Activated CD8-positive, alpha-beta T cell treated with anti-CD3 and anti-CD28 coated beads for 36 hours (primary cell): Measurements from ENCODE around the gene ATP13A2. TPM values are rescaled to one million over a fixed set of nuclear protein-coding genes. Genes with fewer than 3 reads are reported as not detected.
"Not testable (repeated sequence)": the region's sequence is repeated elsewhere in the genome, so short reads cannot be mapped to it uniquely, and the experiment has no call there.

Source experiments
- ATAC-seq: fragments of 200-7000 bp; cut with Tn5 transposase; one replicate; pipeline ENCODE4 v1.10.0; 2021; ENCODE audit warnings: mild to moderate bottlenecking, moderate library complexity
- CTCF ChIA-PET: fragments of 350-600 bp; sonication (Branson Sonifier 250); formaldehyde crosslinking; loops from one replicate; lab custom pipeline; 2021; ENCODE audit warnings: antibody characterized with exemption; lab: Charles Lee
- POLR2A ChIA-PET: fragments of 350-600 bp; sonication (Branson Sonifier 250); formaldehyde crosslinking; loops from one replicate; lab custom pipeline; 2021; ENCODE audit warnings: antibody characterized with exemption; lab: Charles Lee
- DNase-seq: peaks from one replicate; pipeline ENCODE4 v3.0.0-alpha.2; 2020
- H3K27ac Mint-ChIP-seq: one replicate; pipeline ENCODE4 v1.8.0; 2021; ENCODE audit warnings: mild to moderate bottlenecking, mixed read lengths
- H3K27me3 Mint-ChIP-seq: one replicate; pipeline ENCODE4 v1.8.0; 2021; ENCODE audit warnings: mixed read lengths
- H3K36me3 Mint-ChIP-seq: one replicate; pipeline ENCODE4 v1.8.0; 2021; ENCODE audit warnings: low read depth, mixed read lengths
- H3K4me1 Mint-ChIP-seq: one replicate; pipeline ENCODE4 v1.8.0; 2021; ENCODE audit warnings: low read depth, mixed read lengths
- H3K4me3 Mint-ChIP-seq: one replicate; pipeline ENCODE4 v1.8.0; 2021; ENCODE audit warnings: mild to moderate bottlenecking, moderate library complexity, mixed read lengths
- H3K9me3 Mint-ChIP-seq: one replicate; pipeline ENCODE4 v1.8.0; 2021; ENCODE audit warnings: mixed read lengths
- intact Hi-C: fragments of 100-400 bp; cut with micrococcal nuclease; formaldehyde crosslinking; loops from one replicate; pipeline ENCODE4 v1.10.0; 2022
- total RNA-seq, 2 experiments: library from RNA; stranded (reverse); gene quantifications; one replicate each; pipeline ENCODE4 v1.2.3, GENCODE V29; 2021
- TF ChIP-seq, protein P1 (sequence below): fragments of 200-600 bp; IDR thresholded peaks from one replicate; pipeline ENCODE4 v1.8.0; 2022; ENCODE audit warnings: antibody characterized with exemption, mild to moderate bottlenecking

ATP13A2 gene
- total RNA-seq, 2 experiments from 2014 or later = 21.4 to 24.1 TPM

DNA sequence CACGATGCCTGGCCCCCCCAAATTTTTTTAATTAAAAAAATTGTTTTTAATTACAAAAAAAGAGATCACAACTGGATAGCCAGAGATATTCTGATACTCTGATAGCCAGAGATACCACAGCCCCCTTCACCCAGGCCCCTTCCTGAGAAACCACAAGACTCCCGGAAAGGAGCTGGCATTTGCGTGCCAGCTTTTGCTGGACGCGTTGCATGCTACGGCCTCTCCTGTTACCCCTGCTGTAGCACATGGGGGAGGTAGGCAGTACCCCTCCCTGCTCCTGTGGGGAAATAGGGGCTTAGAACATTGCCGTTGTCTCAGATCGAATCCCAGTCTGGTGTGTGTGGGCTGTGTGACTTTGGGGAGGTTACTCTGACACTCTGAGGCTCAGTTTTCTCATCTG is 54.0 kb downstream of the ATP13A2 start:
- Mint-ChIP-seq H3K9me3 (no peaks in the 10 kb centered on the region), H3K36me3 (no peaks in the 10 kb centered on the region), H3K4me1 (peaks cover 9% of the 10 kb centered on the region), H3K27me3 (no peaks in the 10 kb centered on the region), H3K4me3 (no peak overlapping the region), H3K27ac (no peak overlapping the region)
- ATAC-seq (no peak), DNase-seq (no peak)
- ChIA-PET CTCF (no interaction called here), POLR2A (interaction anchor here (0.5 kb wide), 1 partner anchor 56 kb away, joined by 3 read pairs; no protein-coding TSS in a partner anchor)
- intact Hi-C loops = no loop called here
- TF ChIP-seq, protein P1, sequence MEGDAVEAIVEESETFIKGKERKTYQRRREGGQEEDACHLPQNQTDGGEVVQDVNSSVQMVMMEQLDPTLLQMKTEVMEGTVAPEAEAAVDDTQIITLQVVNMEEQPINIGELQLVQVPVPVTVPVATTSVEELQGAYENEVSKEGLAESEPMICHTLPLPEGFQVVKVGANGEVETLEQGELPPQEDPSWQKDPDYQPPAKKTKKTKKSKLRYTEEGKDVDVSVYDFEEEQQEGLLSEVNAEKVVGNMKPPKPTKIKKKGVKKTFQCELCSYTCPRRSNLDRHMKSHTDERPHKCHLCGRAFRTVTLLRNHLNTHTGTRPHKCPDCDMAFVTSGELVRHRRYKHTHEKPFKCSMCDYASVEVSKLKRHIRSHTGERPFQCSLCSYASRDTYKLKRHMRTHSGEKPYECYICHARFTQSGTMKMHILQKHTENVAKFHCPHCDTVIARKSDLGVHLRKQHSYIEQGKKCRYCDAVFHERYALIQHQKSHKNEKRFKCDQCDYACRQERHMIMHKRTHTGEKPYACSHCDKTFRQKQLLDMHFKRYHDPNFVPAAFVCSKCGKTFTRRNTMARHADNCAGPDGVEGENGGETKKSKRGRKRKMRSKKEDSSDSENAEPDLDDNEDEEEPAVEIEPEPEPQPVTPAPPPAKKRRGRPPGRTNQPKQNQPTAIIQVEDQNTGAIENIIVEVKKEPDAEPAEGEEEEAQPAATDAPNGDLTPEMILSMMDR = no peak

DNA sequence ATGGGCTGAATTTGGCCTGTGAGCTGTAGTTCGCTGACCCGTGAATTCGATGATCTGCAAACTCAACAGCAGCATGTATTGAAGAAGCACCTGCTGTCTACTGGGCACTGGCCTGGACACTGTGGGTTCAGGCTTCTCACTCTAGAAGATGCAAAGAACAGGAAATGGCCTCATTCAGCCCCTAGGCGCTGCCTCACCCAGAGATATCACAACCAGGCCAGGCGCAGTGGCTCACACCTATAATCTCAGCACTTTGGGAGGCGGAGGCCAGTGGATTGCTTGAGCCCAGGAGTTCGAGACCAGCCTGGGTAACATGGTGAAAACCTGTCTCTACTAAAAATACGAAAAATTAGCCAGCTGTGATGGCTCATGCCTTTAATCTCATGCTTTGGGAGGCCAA is 55.0 kb downstream of the ATP13A2 start:
- Mint-ChIP-seq H3K27ac (no peak overlapping the region), H3K27me3 (no peaks in the 10 kb centered on the region), H3K9me3 (no peaks in the 10 kb centered on the region), H3K4me1 (peaks cover 8% of the 10 kb centered on the region), H3K36me3 (no peaks in the 10 kb centered on the region), H3K4me3 (no peak overlapping the region)
- DNase-seq (no peak), ATAC-seq (no peak)
- intact Hi-C loops = no loop called here
- POLR2A ChIA-PET = no interaction called here
- CTCF ChIA-PET = interaction anchor here (1.1 to 1.2 kb wide), 2 partner anchors 31 to 43 kb away, joined by 3 to 5 read pairs; no protein-coding TSS in a partner anchor
- TF ChIP-seq, protein P1 = no peak

DNA sequence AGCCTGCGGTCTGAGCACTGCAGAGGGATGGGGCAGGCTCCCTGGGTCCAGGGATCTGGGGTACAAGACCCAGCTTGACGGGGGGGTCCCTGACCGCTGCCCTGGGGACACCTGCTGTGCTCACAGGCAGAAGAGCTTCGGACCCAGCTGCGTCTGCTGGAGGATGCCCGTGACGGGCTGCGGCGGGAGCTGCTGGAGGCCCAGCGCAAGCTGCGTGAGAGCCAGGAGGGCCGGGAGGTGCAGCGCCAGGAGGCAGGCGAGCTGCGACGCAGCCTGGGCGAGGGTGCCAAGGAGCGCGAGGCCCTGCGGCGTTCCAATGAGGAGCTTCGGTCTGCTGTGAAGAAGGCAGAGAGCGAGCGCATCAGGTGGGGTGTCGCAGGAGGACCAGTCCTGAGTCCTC is 56.5 kb downstream of the ATP13A2 start:
- H3K36me3 Mint-ChIP-seq = no peaks in the 10 kb centered on the region
- H3K27me3 Mint-ChIP-seq = no peaks in the 10 kb centered on the region
- no peaks in the 10 kb centered on the region for H3K9me3 Mint-ChIP-seq
- H3K27ac Mint-ChIP-seq = no peak overlapping the region
- intact Hi-C loops = no loop called here
- DNase-seq (no peak), ATAC-seq (no peak)
- CTCF ChIA-PET = interaction anchor here (0.8 to 2.2 kb wide), 2 partner anchors 91 to 282 kb away, joined by 3 to 10 read pairs; no protein-coding TSS in a partner anchor
- TF ChIP-seq, protein P1 = no peak
- POLR2A ChIA-PET = interaction anchor here (0.6 kb wide), 1 partner anchor 95 kb away, joined by 3 read pairs; no protein-coding TSS in a partner anchor
- no peak overlapping the region for H3K4me3 Mint-ChIP-seq
- H3K4me1 Mint-ChIP-seq = no peaks in the 10 kb centered on the region

DNA sequence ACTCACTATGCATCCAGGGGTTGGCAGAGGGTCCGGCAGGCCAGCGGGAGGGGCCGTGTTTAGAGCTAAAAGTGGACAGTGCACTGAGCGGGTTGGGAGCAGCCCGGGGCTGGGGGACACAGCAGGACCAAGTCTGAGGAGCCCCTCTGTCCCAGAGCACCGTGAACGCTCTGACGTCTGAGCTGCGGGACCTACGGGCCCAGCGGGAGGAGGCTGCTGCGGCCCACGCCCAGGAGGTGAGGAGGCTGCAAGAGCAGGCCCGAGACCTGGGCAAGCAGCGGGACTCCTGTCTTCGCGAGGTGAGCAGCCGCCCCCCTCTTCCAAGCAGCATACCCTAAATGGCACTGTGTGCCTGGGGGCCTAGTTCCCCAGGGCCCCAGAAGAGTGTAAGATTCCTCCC is 57.1 kb downstream of the ATP13A2 start:
- TF ChIP-seq, protein P1 = no peak
- no peaks in the 10 kb centered on the region for H3K36me3 Mint-ChIP-seq
- ATAC-seq = no peak
- intact Hi-C loops = no loop called here
- no peak overlapping the region for H3K4me3 Mint-ChIP-seq
- no peaks in the 10 kb centered on the region for H3K27me3 Mint-ChIP-seq
- H3K27ac Mint-ChIP-seq = no peak overlapping the region
- ChIA-PET POLR2A (no interaction called here), CTCF (interaction anchor here (2.2 kb wide), 1 partner anchor 92 kb away, joined by 10 read pairs; no protein-coding TSS in a partner anchor)
- H3K4me1 Mint-ChIP-seq = no peaks in the 10 kb centered on the region
- DNase-seq = no peak
- no peaks in the 10 kb centered on the region for H3K9me3 Mint-ChIP-seq

DNA sequence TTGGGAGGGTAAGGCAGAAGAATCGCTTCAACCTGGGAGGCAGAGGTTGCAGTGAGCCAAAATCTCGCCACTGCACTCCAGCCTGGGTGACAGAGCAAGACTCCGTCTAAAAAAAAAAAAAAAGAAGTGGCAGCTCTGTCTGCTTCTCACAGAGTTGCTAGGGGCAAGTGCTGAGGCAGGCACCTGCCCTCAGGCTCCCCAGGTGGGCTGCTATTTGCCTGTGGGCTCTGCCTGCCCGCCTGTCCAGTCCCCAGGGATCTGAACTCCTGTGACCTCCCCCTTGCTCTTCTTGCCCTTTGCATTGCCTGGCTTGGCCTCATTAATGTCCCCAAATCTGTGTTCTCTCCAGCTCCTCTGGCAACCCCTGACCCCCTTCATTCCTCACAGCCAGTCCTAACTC is 59.4 kb downstream of the ATP13A2 start:
- POLR2A ChIA-PET = not testable (repeated sequence)

DNA sequence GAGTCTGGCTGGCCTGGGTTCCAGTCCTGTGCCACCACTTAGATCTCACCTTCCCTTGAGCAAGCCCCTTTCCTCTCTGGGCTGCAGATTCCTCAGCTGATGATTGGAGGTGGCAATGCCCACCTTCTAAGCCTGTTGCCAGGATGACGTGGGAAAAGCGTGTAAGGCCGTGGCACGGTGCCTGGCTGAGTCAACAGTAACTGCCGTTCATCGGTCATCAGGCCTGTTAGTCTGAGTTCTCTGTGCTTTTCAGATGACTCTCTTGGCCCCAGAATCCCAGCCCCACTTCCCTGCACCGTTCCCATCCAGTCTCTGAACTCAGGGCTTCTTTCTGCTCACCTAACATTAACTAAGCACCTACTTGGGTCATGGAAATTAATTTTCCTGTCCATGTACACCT is 62.7 kb downstream of the ATP13A2 start:
- H3K9me3 Mint-ChIP-seq, H3K27me3 Mint-ChIP-seq, H3K4me1 Mint-ChIP-seq, H3K27ac Mint-ChIP-seq, H3K4me3 Mint-ChIP-seq, POLR2A ChIA-PET, ATAC-seq, H3K36me3 Mint-ChIP-seq, DNase-seq, intact Hi-C loops: not testable (repeated sequence)
- CTCF ChIA-PET = interaction anchor here (1.3 kb wide), 1 partner anchor 12 kb away, joined by 3 read pairs; no protein-coding TSS in a partner anchor

More for the DNA sequence above, 59.4 kb downstream of the ATP13A2 start:
- H3K4me3 Mint-ChIP-seq, intact Hi-C loops, H3K9me3 Mint-ChIP-seq, ATAC-seq, H3K27ac Mint-ChIP-seq, H3K4me1 Mint-ChIP-seq, DNase-seq, H3K27me3 Mint-ChIP-seq, H3K36me3 Mint-ChIP-seq: not testable (repeated sequence)
- CTCF ChIA-PET = interaction anchor here (0.6 to 2.9 kb wide), 15 partner anchors 9 to 343 kb away, joined by 3 to 31 read pairs (median 5); partner anchors contain the start of genes MFAP2 and NBPF1

DNA sequence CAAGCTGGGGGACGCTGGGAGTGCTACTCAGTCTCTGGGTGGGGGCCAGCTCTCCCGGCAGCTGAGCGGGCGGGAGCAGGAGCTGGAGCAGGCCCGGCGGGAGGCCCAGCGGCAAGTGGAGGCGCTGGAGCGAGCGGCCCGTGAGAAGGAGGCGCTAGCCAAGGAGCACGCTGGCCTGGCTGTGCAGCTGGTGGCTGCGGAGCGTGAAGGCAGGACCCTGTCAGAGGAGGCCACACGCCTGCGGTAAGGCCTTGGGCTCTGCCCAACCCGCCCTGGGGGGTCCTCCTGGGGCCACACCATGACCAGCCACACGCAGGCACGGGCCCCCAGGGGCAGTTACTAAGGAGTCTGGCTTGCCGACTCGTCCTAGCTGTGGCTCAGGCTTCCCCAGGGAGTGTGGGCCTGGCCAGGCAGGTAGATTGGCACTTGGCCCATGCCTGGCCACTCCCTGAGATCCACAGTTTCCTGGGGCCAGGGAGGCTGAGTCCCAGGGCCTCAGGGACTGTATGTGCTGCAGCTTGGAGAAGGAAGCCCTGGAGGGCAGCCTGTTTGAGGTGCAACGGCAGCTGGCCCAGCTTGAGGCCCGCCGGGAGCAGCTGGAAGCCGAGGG is 63.3 kb downstream of the ATP13A2 start:
- H3K27me3 Mint-ChIP-seq, H3K27ac Mint-ChIP-seq, H3K36me3 Mint-ChIP-seq, DNase-seq, ATAC-seq, POLR2A ChIA-PET, CTCF ChIA-PET, H3K9me3 Mint-ChIP-seq, H3K4me1 Mint-ChIP-seq, H3K4me3 Mint-ChIP-seq, intact Hi-C loops: not testable (repeated sequence)
